ENCODE data around the gene PDIA4.
A peak's percentile ranks its signal among the peaks of the same experiment; 100 is the strongest.

Gene PDIA4

GRCh38 chr7:148987751-148988512 is 40.4 kb downstream of the PDIA4 start:
- Histone ChIP-seq H3K9me2 (ENCODE audit: low read depth, low read length) (no peaks in the 10 kb centered on the region), H3K27me3 (ENCODE audit: insufficient read depth, low read length) (peaks cover 5% of the 10 kb centered on the region; the same call in 1 of the 2 replicates), H3K9me3 (ENCODE audit: low read length) (no peaks in the 10 kb centered on the region), H3K9ac (ENCODE audit: low read length) (peak overlapping the region; percentile 71), H3K36me3 (ENCODE audit: insufficient read depth, low read length) (no peaks in the 10 kb centered on the region), H3K79me2 (ENCODE audit: insufficient read depth, low read length) (no peaks in the 10 kb centered on the region), H3K4me2 (ENCODE audit: low read length) (peak overlapping the region; percentile 80), H3F3A (ENCODE audit: insufficient read depth, low read length) (peaks cover 7% of the 10 kb centered on the region; the same call in 1 of the 2 replicates), H4K20me1 (ENCODE audit: insufficient read depth, low read length) (no peaks in the 10 kb centered on the region), H3K4me3 (ENCODE audit: low read depth, low read length, poor library complexity, severe bottlenecking) (peak overlapping the region; percentile 69), H3K27ac (ENCODE audit: low read depth, low read length, poor library complexity, severe bottlenecking) (no peak overlapping the region), H2AFZ (ENCODE audit: low read length) (peak overlapping the region; percentile 48), H3K4me1 (ENCODE audit: insufficient read depth, low read length, severe bottlenecking) (peaks cover 53% of the 10 kb centered on the region)
- no peak for TF ChIP-seq EZH2 (IDR thresholded peaks at IDR 0.05; ENCODE audit: borderline replicate concordance, low read length)
- TF ChIP-seq CTCF (IDR thresholded peaks at IDR 0.05; ENCODE audit: low read length): no peak

- Histone ChIP-seq H3K27me3 (ENCODE audit: insufficient read depth, low read length) (peaks cover 5% of the 10 kb centered on the region), H3K79me2 (ENCODE audit: insufficient read depth, low read length) (no peaks in the 10 kb centered on the region), H3K27ac (ENCODE audit: low read depth, low read length, poor library complexity, severe bottlenecking) (no peak overlapping the region), H4K20me1 (ENCODE audit: insufficient read depth, low read length) (no peaks in the 10 kb centered on the region), H3F3A (ENCODE audit: insufficient read depth, low read length) (peaks cover 7% of the 10 kb centered on the region; the same call in 1 of the 2 replicates), H3K9me2 (ENCODE audit: low read depth, low read length) (no peaks in the 10 kb centered on the region), H3K36me3 (ENCODE audit: insufficient read depth, low read length) (no peaks in the 10 kb centered on the region), H3K4me3 (ENCODE audit: low read depth, low read length, poor library complexity, severe bottlenecking) (peak overlapping the region; percentile 69), H3K4me1 (ENCODE audit: insufficient read depth, low read length, severe bottlenecking) (peaks cover 58% of the 10 kb centered on the region), H3K4me2 (ENCODE audit: low read length) (peak overlapping the region; percentile 80), H3K9ac (ENCODE audit: low read length) (peak overlapping the region; percentile 71), H3K9me3 (ENCODE audit: low read length) (no peaks in the 10 kb centered on the region), H2AFZ (ENCODE audit: low read length) (peak overlapping the region; percentile 48)
- TF ChIP-seq EZH2 (IDR thresholded peaks at IDR 0.05; ENCODE audit: borderline replicate concordance, low read length) (no peak), CTCF (IDR thresholded peaks at IDR 0.05; ENCODE audit: low read length) (no peak)
Observed at GRCh38 chr7:148987010-148987750, 41.1 kb downstream of the PDIA4 start.

GRCh38 chr7:148986742-148987009 is 41.6 kb downstream of the PDIA4 start:
- no peaks in the 10 kb centered on the region for H4K20me1 ChIP-seq (ENCODE audit: insufficient read depth, low read length)
- no peaks in the 10 kb centered on the region for H3K9me3 ChIP-seq (ENCODE audit: low read length)
- peaks cover 7% of the 10 kb centered on the region; the same call in 1 of the 2 replicates for H3F3A ChIP-seq (ENCODE audit: insufficient read depth, low read length)
- H3K4me3 ChIP-seq (ENCODE audit: low read depth, low read length, poor library complexity, severe bottlenecking): peak overlapping the region; percentile 69
- H3K79me2 ChIP-seq (ENCODE audit: insufficient read depth, low read length): no peaks in the 10 kb centered on the region
- H3K9me2 ChIP-seq (ENCODE audit: low read depth, low read length): no peaks in the 10 kb centered on the region
- no peak overlapping the region for H2AFZ ChIP-seq (ENCODE audit: low read length)
- no peaks in the 10 kb centered on the region; the same call in 1 of the 2 replicates for H3K36me3 ChIP-seq (ENCODE audit: insufficient read depth, low read length)
- TF ChIP-seq EZH2 (IDR thresholded peaks at IDR 0.05; ENCODE audit: borderline replicate concordance, low read length) (no peak), CTCF (IDR thresholded peaks at IDR 0.05; ENCODE audit: low read length) (no peak)
- peaks cover 5% of the 10 kb centered on the region for H3K27me3 ChIP-seq (ENCODE audit: insufficient read depth, low read length)
- peak overlapping the region; percentile 80 for H3K4me2 ChIP-seq (ENCODE audit: low read length)
- no peak overlapping the region for H3K27ac ChIP-seq (ENCODE audit: low read depth, low read length, poor library complexity, severe bottlenecking)
- peaks cover 58% of the 10 kb centered on the region for H3K4me1 ChIP-seq (ENCODE audit: insufficient read depth, low read length, severe bottlenecking)
- H3K9ac ChIP-seq (ENCODE audit: low read length): peak overlapping the region; percentile 23; the same call in 1 of the 2 replicates

Data from OCI-LY1 (cell line).